RWPE1 (cell line): ENCODE measurements around the gene TSC22D1.

ENCODE experiments used
- CTCF ChIA-PET: fragments of 350-600 bp; sonication (Branson Sonifier 250); formaldehyde crosslinking; extraction: SDS; loops from one replicate; lab custom pipeline; 2021; lab: Yijun Ruan, JAX
- POLR2A ChIA-PET: fragments of 400-600 bp; formaldehyde crosslinking; extraction: SDS; loops from one replicate; lab custom pipeline; 2020; ENCODE audit warnings: antibody characterized with exemption; ENCODE audit not compliant: low non-redundant PET; lab: Yijun Ruan, JAX
- DNase-seq: peaks from one replicate; pipeline ENCODE4 v3.0.0; 2012; ENCODE audit warnings: low spot score
- H3K27ac ChIP-seq: fragments of 450-650 bp; 2 replicates; pipeline ENCODE4 v1.5.1; 2017
- CTCF ChIP-seq: fragments of 450-650 bp; conservative IDR thresholded peaks from 2 replicates; pipeline ENCODE4 v1.5.1; 2017; ENCODE audit warnings: low read depth, mild to moderate bottlenecking

Gene TSC22D1

GRCh38 chr13:44401577-44401976 lies 174.6 kb downstream of the TSC22D1 start:
- CTCF ChIA-PET: interaction anchor here (0.7 kb wide), 2 partner anchors 34 to 1755 kb away, joined by 7 read pairs; no protein-coding TSS in a partner anchor
- no peak for TF ChIP-seq CTCF
- POLR2A ChIA-PET: no interaction called here
- no peak overlapping the region for H3K27ac ChIP-seq
- DNase-seq: no peak

- DNase-seq: no peak
- H3K27ac ChIP-seq: no peak overlapping the region
- POLR2A ChIA-PET: no interaction called here
- CTCF ChIA-PET: interaction anchor here (0.7 kb wide), 2 partner anchors 33 to 1754 kb away, joined by 7 read pairs; no protein-coding TSS in a partner anchor
- TF ChIP-seq CTCF: no peak
Observed at GRCh38 chr13:44400736-44401135, 175.4 kb downstream of the TSC22D1 start.

- no peak for DNase-seq
- no peak for TF ChIP-seq CTCF
- ChIA-PET POLR2A (no interaction called here), CTCF (no interaction called here)
- no peak overlapping the region for H3K27ac ChIP-seq
Observed at GRCh38 chr13:44399074-44399473, 177.1 kb downstream of the TSC22D1 start.

- CTCF ChIA-PET: no interaction called here
- POLR2A ChIA-PET: no interaction called here
Observed at GRCh38 chr13:44398606-44399005, 177.5 kb downstream of the TSC22D1 start.

GRCh38 chr13:44397766-44398223 lies 178.3 kb downstream of the TSC22D1 start:
- ChIA-PET CTCF (interaction anchor here (0.5 to 0.6 kb wide), 2 partner anchors 238 to 490 kb away, joined by 3 read pairs; no protein-coding TSS in a partner anchor), POLR2A (no interaction called here)
- no peak overlapping the region for H3K27ac ChIP-seq
- TF ChIP-seq CTCF: no peak
- no peak for DNase-seq

More at GRCh38 chr13:44398606-44399005, 177.5 kb downstream of the TSC22D1 start:
- TF ChIP-seq CTCF: no peak
- no peak overlapping the region for H3K27ac ChIP-seq
- no peak for DNase-seq

- no peak overlapping the region for H3K27ac ChIP-seq
- no peak for TF ChIP-seq CTCF
- DNase-seq: no peak
- POLR2A ChIA-PET: no interaction called here
- CTCF ChIA-PET: interaction anchor here (0.6 to 0.7 kb wide), 2 partner anchors 239 to 1861 kb away, joined by 3 read pairs; no protein-coding TSS in a partner anchor
Observed at GRCh38 chr13:44396701-44397580, 179.2 kb downstream of the TSC22D1 start.
